Neural cell (in vitro differentiated cells): ENCODE measurements around the gene FRZB. TPM values are rescaled to one million over a fixed set of nuclear protein-coding genes. Genes with fewer than 3 reads are reported as not detected.

ENCODE experiments used
- H2AFZ ChIP-seq: fragments of 200-600, 300-800 bp; sonication (generic), shearing (Covaris generic); 2 replicates; pipeline ENCODE4 v1.6.0; 2014; ENCODE audit warnings: low read depth, mild to moderate bottlenecking, antibody characterized with exemption, low read length, moderate library complexity
- H3F3A ChIP-seq: fragments of 200-600 bp; shearing (Covaris generic); 2 replicates; pipeline ENCODE4 v1.6.1; 2016; ENCODE audit warnings: mild to moderate bottlenecking, moderate library complexity, mixed read lengths, antibody characterized with exemption, low read length; ENCODE audit not compliant: insufficient read depth, poor library complexity, severe bottlenecking
- H3K27ac ChIP-seq: fragments of 200-600, 300-800 bp; sonication (generic), shearing (Covaris generic); 2 replicates; pipeline ENCODE4 v1.5.1; 2014; ENCODE audit warnings: mild to moderate bottlenecking, low read length, moderate library complexity
- H3K27me3 ChIP-seq: fragments of 300-800, 200-600 bp; sonication (generic), shearing (Covaris generic); 2 replicates; pipeline ENCODE4 v1.6.0; 2014; ENCODE audit warnings: mild to moderate bottlenecking, low read depth, low read length, moderate library complexity; ENCODE audit not compliant: insufficient read depth
- H3K36me3 ChIP-seq: fragments of 300-800, 200-600 bp; sonication (generic), shearing (Covaris generic); 2 replicates; pipeline ENCODE4 v1.5.1; 2014; ENCODE audit warnings: mild to moderate bottlenecking, antibody characterized with exemption, low read length, moderate library complexity; ENCODE audit not compliant: insufficient read depth
- H3K4me2 ChIP-seq: fragments of 300-800, 200-600 bp; sonication (generic), shearing (Covaris generic); 2 replicates; pipeline ENCODE4 v1.6.0; 2014; ENCODE audit warnings: mild to moderate bottlenecking, low read length
- H3K4me3 ChIP-seq: fragments of 300-800, 200-600 bp; sonication (generic), shearing (Covaris generic); 2 replicates; pipeline ENCODE4 v1.5.1; 2014; ENCODE audit warnings: mild to moderate bottlenecking, low read length, moderate library complexity
- H3K79me2 ChIP-seq: fragments of 200-600 bp; shearing (Covaris generic); replicated peaks from 2 replicates; pipeline ENCODE4 v1.6.0; 2014; ENCODE audit warnings: mild to moderate bottlenecking, low read length, moderate library complexity; ENCODE audit not compliant: insufficient read depth
- H3K9ac ChIP-seq: fragments of 300-800, 200-600 bp; sonication (generic), shearing (Covaris generic); 2 replicates; pipeline ENCODE4 v1.6.1; 2016; ENCODE audit warnings: mild to moderate bottlenecking, low read length, mixed read lengths
- H3K9me2 ChIP-seq: fragments of 200-600 bp; shearing (Covaris generic); 2 replicates; pipeline ENCODE4 v1.6.1; 2016; ENCODE audit warnings: mild to moderate bottlenecking, low read length, mixed read lengths; ENCODE audit not compliant: insufficient read depth
- H3K9me3 ChIP-seq: fragments of 200-600, 300-800 bp; sonication (generic), shearing (Covaris generic); 2 replicates; pipeline ENCODE4 v1.6.1; 2016; ENCODE audit warnings: mild to moderate bottlenecking, mixed run types, low read length, moderate library complexity, mixed read lengths
- H4K20me1 ChIP-seq: fragments of 200-600 bp; shearing (Covaris generic); 2 replicates; pipeline ENCODE4 v1.6.1; 2016; ENCODE audit warnings: mild to moderate bottlenecking, mixed run types; ENCODE audit not compliant: insufficient read depth
- EP300 ChIP-seq: fragments of 450-650 bp; conservative IDR thresholded peaks from 2 replicates; pipeline ENCODE4 v1.6.1; 2014; ENCODE audit warnings: antibody characterized with exemption, mild to moderate bottlenecking, moderate library complexity; ENCODE audit not compliant: poor library complexity, severe bottlenecking
- EZH2 ChIP-seq: fragments of 200-600, 300-800 bp; shearing (Covaris generic), sonication (generic); IDR thresholded peaks from 2 replicates; pipeline ENCODE4 v1.6.1; 2014; ENCODE audit warnings: antibody characterized with exemption, low read length, borderline replicate concordance, mild to moderate bottlenecking; ENCODE audit not compliant: insufficient read depth, poor library complexity, severe bottlenecking
- MXI1 ChIP-seq: fragments of 450-650 bp; conservative IDR thresholded peaks from 2 replicates; pipeline ENCODE4 v1.6.1; 2014; ENCODE audit warnings: antibody characterized with exemption, mild to moderate bottlenecking; ENCODE audit not compliant: poor library complexity, severe bottlenecking
- POLR2AphosphoS5 ChIP-seq: IDR thresholded peaks from 2 replicates; pipeline ENCODE4 v1.6.1; 2012
- RAD21 ChIP-seq: fragments of 450-650 bp; conservative IDR thresholded peaks from 2 replicates; pipeline ENCODE4 v1.6.1; 2014; ENCODE audit warnings: antibody characterized with exemption, mild to moderate bottlenecking, moderate library complexity
- REST ChIP-seq: IDR thresholded peaks from 2 replicates; pipeline ENCODE4 v1.6.1; 2012; ENCODE audit warnings: borderline replicate concordance
- SMC3 ChIP-seq: fragments of 450-650 bp; conservative IDR thresholded peaks from 2 replicates; pipeline ENCODE4 v1.6.1; 2014; ENCODE audit warnings: antibody characterized with exemption, mild to moderate bottlenecking, moderate library complexity; ENCODE audit not compliant: poor library complexity
- TAF1 ChIP-seq: IDR thresholded peaks from 2 replicates; pipeline ENCODE4 v1.6.1; 2012; ENCODE audit warnings: low read depth
- polyA plus RNA-seq: library from polyadenylated mRNA; depleted of rRNA; stranded (reverse); fragments of >200 nt; gene quantifications from 2 replicates; pipeline ENCODE4 v1.2.3, GENCODE V29; 2014
- TF ChIP-seq, protein P1 (sequence below): fragments of 450-650 bp; IDR thresholded peaks from 2 replicates; pipeline ENCODE4 v1.5.1; 2014; ENCODE audit warnings: antibody characterized with exemption, mild to moderate bottlenecking, moderate library complexity; ENCODE audit not compliant: poor library complexity, severe bottlenecking

The FRZB gene
- polyA plus RNA-seq, 1 donor from 2014 or later: 3.5 TPM

DNA sequence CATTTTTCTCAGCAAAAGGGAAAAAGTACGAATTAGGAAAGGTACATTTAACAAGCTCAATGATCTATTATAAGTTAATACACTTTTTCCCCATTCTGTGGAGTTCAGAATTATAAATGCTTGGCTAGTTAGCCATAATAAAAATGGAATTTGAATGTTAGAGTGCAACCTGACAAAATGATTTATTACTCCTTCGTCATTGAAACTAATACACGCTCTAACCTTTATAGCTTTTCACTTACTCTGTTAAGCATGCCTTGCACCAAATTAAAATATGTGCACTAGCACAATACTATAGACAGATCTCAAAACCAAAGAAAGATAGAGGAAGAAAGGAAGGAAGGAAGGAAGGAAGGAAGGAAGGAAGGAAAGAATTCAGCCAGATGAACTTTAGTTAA lies 46.1 kb upstream of the FRZB start:
- Histone ChIP-seq H2AFZ (no peak overlapping the region), H3K4me3 (no peak overlapping the region), H3K9me2 (no peaks in the 10 kb centered on the region), H3F3A (no peaks in the 10 kb centered on the region), H3K27me3 (no peaks in the 10 kb centered on the region), H3K27ac (no peak overlapping the region), H3K4me2 (no peak overlapping the region), H3K36me3 (peaks cover 9% of the 10 kb centered on the region), H3K9ac (no peak overlapping the region), H3K79me2 (no peaks in the 10 kb centered on the region), H3K9me3 (no peaks in the 10 kb centered on the region), H4K20me1 (no peaks in the 10 kb centered on the region)
- TF ChIP-seq SMC3: no peak

DNA sequence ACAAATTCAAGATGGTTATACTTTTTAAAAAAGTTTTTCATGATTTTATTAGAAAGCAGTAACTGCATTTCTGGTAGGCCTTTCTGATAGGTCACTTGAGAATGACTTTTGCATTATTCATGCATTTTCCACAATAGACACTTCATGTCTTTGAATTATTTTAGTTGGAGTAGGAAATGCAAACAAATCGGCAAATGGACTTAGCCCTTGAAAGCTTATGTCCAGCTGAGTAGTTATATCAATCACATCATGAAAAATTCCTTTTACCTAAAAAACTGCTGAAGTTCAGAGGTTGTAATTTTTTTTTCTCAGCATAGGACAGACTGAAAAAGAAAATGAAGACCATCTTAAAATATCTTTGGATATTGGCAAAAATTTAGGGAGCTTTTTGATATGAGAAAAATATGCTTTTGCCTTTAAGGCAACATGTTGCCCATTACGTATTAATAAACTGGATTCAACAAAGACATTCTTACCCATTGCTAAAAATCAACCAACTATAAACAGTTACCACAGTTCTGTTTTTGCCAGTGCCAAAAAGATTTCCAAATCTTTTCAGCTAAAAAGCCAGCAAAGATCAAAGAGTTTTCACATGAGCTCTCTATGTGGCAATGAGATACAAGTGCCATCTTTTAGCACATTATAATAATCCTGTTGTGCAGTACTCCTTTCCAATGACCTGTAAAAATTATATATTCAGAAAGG lies 45.5 kb upstream of the FRZB start:
- H4K20me1 ChIP-seq: no peaks in the 10 kb centered on the region
- no peaks in the 10 kb centered on the region for H3K9me3 ChIP-seq
- H2AFZ ChIP-seq: no peak overlapping the region
- no peak overlapping the region for H3K4me2 ChIP-seq
- no peaks in the 10 kb centered on the region for H3K27me3 ChIP-seq
- no peaks in the 10 kb centered on the region for H3F3A ChIP-seq
- H3K79me2 ChIP-seq: no peaks in the 10 kb centered on the region
- TF ChIP-seq TAF1: no peak
- no peak for TF ChIP-seq RAD21
- TF ChIP-seq EP300: no peak
- TF ChIP-seq, protein P1, sequence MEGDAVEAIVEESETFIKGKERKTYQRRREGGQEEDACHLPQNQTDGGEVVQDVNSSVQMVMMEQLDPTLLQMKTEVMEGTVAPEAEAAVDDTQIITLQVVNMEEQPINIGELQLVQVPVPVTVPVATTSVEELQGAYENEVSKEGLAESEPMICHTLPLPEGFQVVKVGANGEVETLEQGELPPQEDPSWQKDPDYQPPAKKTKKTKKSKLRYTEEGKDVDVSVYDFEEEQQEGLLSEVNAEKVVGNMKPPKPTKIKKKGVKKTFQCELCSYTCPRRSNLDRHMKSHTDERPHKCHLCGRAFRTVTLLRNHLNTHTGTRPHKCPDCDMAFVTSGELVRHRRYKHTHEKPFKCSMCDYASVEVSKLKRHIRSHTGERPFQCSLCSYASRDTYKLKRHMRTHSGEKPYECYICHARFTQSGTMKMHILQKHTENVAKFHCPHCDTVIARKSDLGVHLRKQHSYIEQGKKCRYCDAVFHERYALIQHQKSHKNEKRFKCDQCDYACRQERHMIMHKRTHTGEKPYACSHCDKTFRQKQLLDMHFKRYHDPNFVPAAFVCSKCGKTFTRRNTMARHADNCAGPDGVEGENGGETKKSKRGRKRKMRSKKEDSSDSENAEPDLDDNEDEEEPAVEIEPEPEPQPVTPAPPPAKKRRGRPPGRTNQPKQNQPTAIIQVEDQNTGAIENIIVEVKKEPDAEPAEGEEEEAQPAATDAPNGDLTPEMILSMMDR: no peak
- peaks cover 9% of the 10 kb centered on the region for H3K36me3 ChIP-seq
- H3K9me2 ChIP-seq: no peaks in the 10 kb centered on the region
- no peak overlapping the region for H3K4me3 ChIP-seq
- H3K9ac ChIP-seq: no peak overlapping the region
- H3K27ac ChIP-seq: no peak overlapping the region

- no peaks in the 10 kb centered on the region for H4K20me1 ChIP-seq
- no peak overlapping the region for H3K27ac ChIP-seq
- TF ChIP-seq EP300 (no peak), EZH2 (no peak), POLR2AphosphoS5 (no peak), SMC3 (no peak), TAF1 (no peak), RAD21 (no peak), MXI1 (no peak), REST (no peak)
- TF ChIP-seq, protein P1: no peak
- H3K27me3 ChIP-seq: no peaks in the 10 kb centered on the region
- no peaks in the 10 kb centered on the region for H3K9me3 ChIP-seq
- no peak overlapping the region for H3K9ac ChIP-seq
- no peaks in the 10 kb centered on the region for H3K9me2 ChIP-seq
- no peaks in the 10 kb centered on the region for H3F3A ChIP-seq
- H2AFZ ChIP-seq: no peak overlapping the region
- H3K4me2 ChIP-seq: no peak overlapping the region
- H3K4me3 ChIP-seq: no peak overlapping the region
- H3K79me2 ChIP-seq: no peaks in the 10 kb centered on the region
- peaks cover 9% of the 10 kb centered on the region for H3K36me3 ChIP-seq
These were observed 44.5 kb upstream of the FRZB start for GRCh38 chr2:182910965-182911364.
